OCI-LY3 (cell line): Measurements from ENCODE around the gene IRF2BP2.

Source experiments
- H2AFZ ChIP-seq: fragments of 200-600, 300-600 bp; shearing (Covaris generic); 2 replicates; pipeline ENCODE4 v1.6.0; 2014; ENCODE audit warnings: antibody characterized with exemption, low read depth, low read length
- H3K27ac ChIP-seq: fragments of 200-600, 300-600 bp; sonication (generic); 2 replicates; pipeline ENCODE4 v1.5.1; 2014; ENCODE audit warnings: mild to moderate bottlenecking, low read length, moderate library complexity, mixed read lengths
- H3K27me3 ChIP-seq: fragments of 200-600, 300-600 bp; sonication (generic); 2 replicates; pipeline ENCODE4 v1.6.1; 2014; ENCODE audit warnings: low read depth, low read length, mixed read lengths
- H3K36me3 ChIP-seq: fragments of 200-600, 300-600 bp; sonication (generic); replicated peaks from 2 replicates; pipeline ENCODE3; 2014; ENCODE audit warnings: low read depth, low read length, mixed read lengths
- H3K4me1 ChIP-seq: fragments of 300-600, 200-600 bp; sonication (generic); 2 replicates; pipeline ENCODE4 v1.6.1; 2014; ENCODE audit warnings: low read length, mixed read lengths
- H3K4me2 ChIP-seq: fragments of 200-600, 300-600 bp; sonication (generic); 2 replicates; pipeline ENCODE4 v1.6.1; 2014; ENCODE audit warnings: low read length, mixed read lengths
- H3K4me3 ChIP-seq: fragments of 300-600, 200-600 bp; sonication (generic); 2 replicates; pipeline ENCODE4 v1.5.1; 2014; ENCODE audit warnings: antibody characterized with exemption, mild to moderate bottlenecking, low read length, moderate library complexity
- H3K79me2 ChIP-seq: fragments of 300-600, 200-600 bp; shearing (Covaris generic); 2 replicates; pipeline ENCODE4 v1.6.1; 2014; ENCODE audit warnings: mild to moderate bottlenecking, low read length, mixed read lengths
- H3K9ac ChIP-seq: fragments of 300-600, 200-600 bp; shearing (Covaris generic); 2 replicates; pipeline ENCODE4 v1.6.0; 2014; ENCODE audit warnings: mild to moderate bottlenecking, low read length, moderate library complexity
- H3K9me3 ChIP-seq: fragments of 200-600, 300-600 bp; shearing (Covaris generic); 2 replicates; pipeline ENCODE4 v1.6.1; 2014; ENCODE audit warnings: low read length, mixed read lengths; ENCODE audit not compliant: insufficient read depth
- H4K20me1 ChIP-seq: fragments of 200-600, 300-600 bp; sonication (generic); 2 replicates; pipeline ENCODE4 v1.6.1; 2016; ENCODE audit warnings: low read length, mixed read lengths; ENCODE audit not compliant: insufficient read depth
- CTCF ChIP-seq: fragments of 200-600, 300-600 bp; sonication (generic); IDR thresholded peaks from 2 replicates; pipeline ENCODE4 v1.5.1; 2014; ENCODE audit warnings: antibody characterized with exemption, low read length, low read depth
- EZH2phosphoT487 ChIP-seq: fragments of 200-600 bp; shearing (Covaris generic); IDR thresholded peaks from 2 replicates; pipeline ENCODE4 v1.6.1; 2018; ENCODE audit warnings: antibody characterized with exemption, mixed run types, low read depth

IRF2BP2 gene

GRCh38 chr1:234589064-234589800, 20.7 kb downstream of the IRF2BP2 start:
- no peak overlapping the region for H3K27ac ChIP-seq
- H3K79me2 ChIP-seq: no peaks in the 10 kb centered on the region
- H3K36me3 ChIP-seq: no peaks in the 10 kb centered on the region
- peaks cover 7% of the 10 kb centered on the region for H3K4me1 ChIP-seq
- no peak for TF ChIP-seq EZH2phosphoT487
- no peak for TF ChIP-seq CTCF
- peaks cover 9% of the 10 kb centered on the region; the same call in 1 of the 2 replicates for H3K27me3 ChIP-seq
- H3K9ac ChIP-seq: no peak overlapping the region
- no peak overlapping the region for H2AFZ ChIP-seq
- H3K4me2 ChIP-seq: no peak overlapping the region
- no peaks in the 10 kb centered on the region for H3K9me3 ChIP-seq
- no peaks in the 10 kb centered on the region for H4K20me1 ChIP-seq
- H3K4me3 ChIP-seq: no peak overlapping the region

- Histone ChIP-seq H3K4me3 (no peak overlapping the region), H3K27me3 (peaks cover 9% of the 10 kb centered on the region; the same call in 1 of the 2 replicates), H3K4me1 (peaks cover 3% of the 10 kb centered on the region; the same call in 1 of the 2 replicates), H3K79me2 (no peaks in the 10 kb centered on the region), H3K36me3 (no peaks in the 10 kb centered on the region), H3K27ac (no peak overlapping the region), H3K9me3 (no peaks in the 10 kb centered on the region), H3K9ac (no peak overlapping the region), H2AFZ (no peak overlapping the region), H3K4me2 (no peak overlapping the region), H4K20me1 (no peaks in the 10 kb centered on the region)
- no peak for TF ChIP-seq CTCF
- no peak for TF ChIP-seq EZH2phosphoT487
Observed at GRCh38 chr1:234588386-234588785, 21.6 kb downstream of the IRF2BP2 start.

- H3K36me3 ChIP-seq: no peaks in the 10 kb centered on the region
- H3K79me2 ChIP-seq: no peaks in the 10 kb centered on the region
- no peak overlapping the region for H3K4me2 ChIP-seq
- H3K27ac ChIP-seq: no peak overlapping the region
- H3K9ac ChIP-seq: no peak overlapping the region
- peaks cover 9% of the 10 kb centered on the region; the same call in 1 of the 2 replicates for H3K27me3 ChIP-seq
- no peak overlapping the region for H3K4me3 ChIP-seq
- no peak for TF ChIP-seq EZH2phosphoT487
- TF ChIP-seq CTCF: no peak
- H4K20me1 ChIP-seq: no peaks in the 10 kb centered on the region
- H3K9me3 ChIP-seq: no peaks in the 10 kb centered on the region
- H2AFZ ChIP-seq: no peak overlapping the region
- H3K4me1 ChIP-seq: peaks cover 3% of the 10 kb centered on the region; the same call in 1 of the 2 replicates
Observed at GRCh38 chr1:234586892-234587485, 23.0 kb downstream of the IRF2BP2 start.

DNA sequence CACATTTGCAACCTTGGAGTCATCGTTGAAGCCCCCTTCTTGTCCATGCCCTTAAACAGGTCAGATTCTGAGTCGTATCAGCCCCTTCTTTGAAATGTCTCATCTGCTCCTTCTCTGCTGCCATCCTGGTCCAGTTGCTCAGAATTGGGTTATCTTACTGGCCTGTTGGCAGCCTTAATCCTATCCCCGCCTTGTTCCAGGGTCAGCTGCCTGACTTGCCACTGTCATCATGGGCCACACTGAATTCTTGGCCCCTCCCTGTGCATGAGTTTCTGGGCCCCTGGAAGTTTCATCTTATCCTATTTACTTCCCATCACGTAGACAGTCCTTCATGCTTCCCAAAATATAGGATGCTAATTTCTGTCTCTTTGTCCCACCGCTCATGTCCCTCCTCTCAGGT, 23.7 kb downstream of the IRF2BP2 start:
- no peak overlapping the region for H3K4me3 ChIP-seq
- no peak overlapping the region for H2AFZ ChIP-seq
- TF ChIP-seq CTCF (no peak), EZH2phosphoT487 (no peak)
- no peaks in the 10 kb centered on the region for H3K9me3 ChIP-seq
- peaks cover 3% of the 10 kb centered on the region; the same call in 1 of the 2 replicates for H3K4me1 ChIP-seq
- H3K4me2 ChIP-seq: no peak overlapping the region
- no peak overlapping the region for H3K27ac ChIP-seq
- H3K79me2 ChIP-seq: no peaks in the 10 kb centered on the region
- H3K27me3 ChIP-seq: peaks cover 9% of the 10 kb centered on the region; the same call in 1 of the 2 replicates
- H4K20me1 ChIP-seq: no peaks in the 10 kb centered on the region
- no peaks in the 10 kb centered on the region for H3K36me3 ChIP-seq
- H3K9ac ChIP-seq: no peak overlapping the region
